Neuronal stem cell (in vitro differentiated cells): ENCODE results near the gene GAMT.

ENCODE experiments used
- DNase-seq: peaks from one replicate; pipeline ENCODE4 v3.0.0-alpha.2; 2013; ENCODE audit warnings: low spot score
- H2AFZ ChIP-seq: one replicate; pipeline ENCODE4 v1.6.1; 2013; ENCODE audit warnings: mild to moderate bottlenecking, low read length, inconsistent platforms
- H2AK5ac ChIP-seq: 2 replicates; pipeline ENCODE4 v1.6.1; 2013; ENCODE audit warnings: low read depth, mild to moderate bottlenecking, inconsistent platforms, low read length, moderate library complexity, mixed read lengths
- H2BK120ac ChIP-seq: 2 replicates; pipeline ENCODE4 v1.6.1; 2013; ENCODE audit warnings: low read depth, mild to moderate bottlenecking, inconsistent platforms, low read length, moderate library complexity, mixed read lengths
- H2BK12ac ChIP-seq: one replicate; pipeline ENCODE4 v1.6.1; 2013; ENCODE audit warnings: low read length, inconsistent platforms
- H2BK15ac ChIP-seq: 2 replicates; pipeline ENCODE4 v1.6.1; 2013; ENCODE audit warnings: mild to moderate bottlenecking, low read length, inconsistent platforms, mixed read lengths
- H2BK5ac ChIP-seq: one replicate; pipeline ENCODE4 v1.6.1; 2013; ENCODE audit warnings: inconsistent platforms, mild to moderate bottlenecking, low read length, moderate library complexity
- H3K14ac ChIP-seq: one replicate; pipeline ENCODE4 v1.6.1; 2013; ENCODE audit warnings: low read length, inconsistent platforms
- H3K18ac ChIP-seq: 2 replicates; pipeline ENCODE4 v1.6.1; 2013; ENCODE audit warnings: low read length, inconsistent platforms
- H3K23ac ChIP-seq: 2 replicates; pipeline ENCODE4 v1.6.1; 2013; ENCODE audit warnings: low read depth, mild to moderate bottlenecking, mixed read lengths, low read length, inconsistent platforms; ENCODE audit not compliant: poor library complexity
- H3K27ac ChIP-seq: replicated peaks from 3 replicates; pipeline ENCODE4 v1.5.1; 2013; ENCODE audit warnings: low read length, inconsistent platforms
- H3K27me3 ChIP-seq, 3 experiments: 2 replicates each; pipeline ENCODE4 v1.6.1; 2013; ENCODE audit warnings: low read length in 3 of 3, mild to moderate bottlenecking in 2 of 3, inconsistent platforms in 1 of 3, low read depth in 1 of 3, mixed read lengths in 1 of 3, moderate library complexity in 1 of 3; ENCODE audit not compliant: control insufficient read depth in 3 of 3, insufficient read depth in 3 of 3
- H3K36me3 ChIP-seq, 2 donors: replicated peaks in 1 of 2; 2 replicates each; pipeline ENCODE4 v1.6.1; 2013; ENCODE audit warnings: low read length in 2 of 2; ENCODE audit not compliant: control insufficient read depth in 2 of 2, insufficient read depth in 2 of 2
- H3K4ac ChIP-seq: 2 replicates; pipeline ENCODE4 v1.6.1; 2013; ENCODE audit warnings: inconsistent platforms, mild to moderate bottlenecking, low read length, moderate library complexity
- H3K4me1 ChIP-seq, 2 donors: 1 replicate in 1 of 2; 2 replicates in 1 of 2; pipeline ENCODE4 v1.6.1; 2013; ENCODE audit warnings: low read length in 2 of 2, low read depth in 1 of 2; ENCODE audit not compliant: control insufficient read depth in 2 of 2, insufficient read depth in 1 of 2
- H3K4me2 ChIP-seq: one replicate; pipeline ENCODE4 v1.6.1; 2013; ENCODE audit warnings: mild to moderate bottlenecking, low read length, inconsistent platforms; ENCODE audit not compliant: insufficient read depth, poor library complexity, severe bottlenecking
- H3K4me3 ChIP-seq, 2 donors: 2 replicates each; pipeline ENCODE4 v1.5.1; 2013; ENCODE audit warnings: low read length in 2 of 2, mild to moderate bottlenecking in 2 of 2, inconsistent platforms in 1 of 2, moderate library complexity in 1 of 2
- H3K79me1 ChIP-seq: one replicate; pipeline ENCODE4 v1.6.1; 2013; ENCODE audit warnings: low read depth, mild to moderate bottlenecking, inconsistent platforms, low read length, moderate library complexity
- H3K9ac ChIP-seq: one replicate; pipeline ENCODE4 v1.6.1; 2013; ENCODE audit warnings: mild to moderate bottlenecking, low read depth, low read length, inconsistent platforms; ENCODE audit not compliant: poor library complexity
- H3K9me3 ChIP-seq, 2 donors: replicated peaks in 1 of 2; 2 replicates each; pipeline versions ENCODE3 to v1.6.1; 2013; ENCODE audit warnings: low read length in 2 of 2, mild to moderate bottlenecking in 2 of 2, inconsistent platforms in 1 of 2, low read depth in 1 of 2, mixed read lengths in 1 of 2, moderate library complexity in 1 of 2; ENCODE audit not compliant: control insufficient read depth in 2 of 2, insufficient read depth in 1 of 2
- H4K8ac ChIP-seq: one replicate; pipeline ENCODE4 v1.6.1; 2013; ENCODE audit warnings: low read depth, mild to moderate bottlenecking, inconsistent platforms, low read length, moderate library complexity
- H4K91ac ChIP-seq: one replicate; pipeline ENCODE4 v1.6.1; 2013; ENCODE audit warnings: low read length, low read depth, mild to moderate bottlenecking, inconsistent platforms; ENCODE audit not compliant: poor library complexity
- WGBS, 2 donors: extraction: QIAGEN DNeasy Blood & Tissue Kit; methylation state at CpG; one replicate each; pipeline ENCODE4 v1.1.7; 2013; ENCODE audit warnings: missing lambda C conversion rate in 2 of 2, mixed read lengths in 1 of 2; ENCODE audit not compliant: insufficient read length in 2 of 2, insufficient replicate concordance in 1 of 2; ENCODE audit errors: extremely low coverage in 2 of 2; 5-methylcytosine and 5-hydroxymethylcytosine counted together

The GAMT gene

DNA sequence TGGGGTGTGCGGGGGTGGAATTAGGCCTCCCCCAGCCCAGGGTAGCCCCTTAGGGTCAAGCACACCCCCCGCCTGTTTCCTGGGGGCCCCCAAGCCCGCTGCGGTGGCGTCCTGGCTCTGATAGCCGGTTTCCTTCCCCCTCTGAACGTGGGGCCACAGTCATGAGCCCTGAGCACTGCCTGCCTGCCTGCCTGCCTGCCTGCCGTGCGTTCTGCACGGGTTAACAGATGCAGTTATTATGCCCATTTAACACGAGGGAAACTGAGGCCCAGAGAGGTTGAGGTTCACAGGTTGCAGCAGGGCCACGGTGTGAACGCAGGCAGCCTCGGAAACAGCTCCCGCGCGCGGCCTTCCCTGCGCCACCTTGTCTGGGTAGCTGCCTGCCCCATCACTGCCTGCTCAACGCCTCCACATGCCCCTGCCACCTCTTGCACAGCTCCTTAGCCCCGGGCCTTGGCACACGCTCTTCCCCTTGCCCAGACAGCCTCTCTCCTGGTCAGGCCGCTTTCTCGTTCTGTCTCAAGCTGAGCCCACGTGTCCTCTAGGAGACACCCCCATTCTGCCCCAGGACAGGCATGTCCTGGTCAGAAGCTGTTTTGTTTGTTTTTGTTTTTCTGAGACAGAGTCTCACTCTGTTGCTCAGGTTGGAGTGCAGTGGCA lies 1.2 kb upstream of the GAMT start:
- Histone ChIP-seq H3K79me1 (peaks cover 17% of the 10 kb centered on the region), H3K14ac (no peak overlapping the region), H2BK15ac (peak overlapping the region; percentile 98), H4K91ac (peak overlapping the region; percentile 74), H3K9ac (peak overlapping the region; percentile 2), H3K23ac (peak overlapping the region; percentile 87), H3K4me2 (no peak overlapping the region), H3K9me3 (no peaks in the 10 kb centered on the region), H2BK12ac (peak overlapping the region; percentile 96), H3K4me3 (peak overlapping the region; percentile 10 to 19), H4K8ac (no peak overlapping the region), H2BK120ac (no peak overlapping the region), H3K36me3 (peaks cover 4 to 14% of the 10 kb centered on the region in 2 donors), H3K27me3 (no peaks in the 10 kb centered on the region), H3K18ac (peak overlapping the region; percentile 6), H3K4ac (no peak overlapping the region), H3K27ac (no peak overlapping the region), H2BK5ac (no peak overlapping the region), H2AK5ac (peak overlapping the region; percentile 99), H2AFZ (peak overlapping the region; percentile 60), H3K4me1 (peaks cover 4 to 5% of the 10 kb centered on the region in 2 donors)
- no peak for DNase-seq
- no CpG with 5 or more reads among the region's 25 CpGs for WGBS, 2 donors

DNA sequence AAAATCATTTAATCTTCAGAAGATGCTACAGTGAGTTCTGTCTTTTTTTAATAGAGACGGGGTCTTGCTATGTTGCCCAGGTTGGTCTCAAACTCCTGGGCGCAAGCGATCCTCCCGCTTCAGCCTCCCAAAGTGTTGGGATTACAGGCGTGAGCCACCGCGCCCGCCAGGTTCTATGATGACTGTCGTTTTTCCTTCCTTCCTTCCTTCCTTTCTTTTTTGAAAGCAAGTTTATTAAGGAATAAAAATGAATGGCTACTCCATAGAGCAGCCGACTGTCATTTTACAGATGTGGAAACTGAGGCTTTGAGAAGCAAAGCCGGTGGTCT lies 511 bp upstream of the GAMT start:
- H3K4me3 ChIP-seq = peak overlapping the region; percentile 74 to 83
- no peaks in the 10 kb centered on the region for H3K27me3 ChIP-seq
- H3K27ac ChIP-seq = no peak overlapping the region
- no peak overlapping the region for H4K8ac ChIP-seq
- no peaks in the 10 kb centered on the region for H3K9me3 ChIP-seq
- peaks cover 4 to 17% of the 10 kb centered on the region in 2 donors for H3K36me3 ChIP-seq
- no CpG with 5 or more reads among the region's 11 CpGs for WGBS, 2 donors
- no peak overlapping the region for H3K23ac ChIP-seq
- no peak overlapping the region for H3K9ac ChIP-seq
- H3K18ac ChIP-seq = no peak overlapping the region
- H2AFZ ChIP-seq = peak overlapping the region; percentile 89
- H3K14ac ChIP-seq = no peak overlapping the region
- H2AK5ac ChIP-seq = no peak overlapping the region
- no peak overlapping the region for H2BK5ac ChIP-seq
- no peak overlapping the region for H2BK15ac ChIP-seq
- H4K91ac ChIP-seq = no peak overlapping the region
- no peak for DNase-seq
- H2BK12ac ChIP-seq = no peak overlapping the region
- no peak overlapping the region for H3K4ac ChIP-seq
- peak overlapping the region; percentile 89 for H3K4me2 ChIP-seq
- peaks cover 4 to 5% of the 10 kb centered on the region in 2 donors for H3K4me1 ChIP-seq
- H2BK120ac ChIP-seq = no peak overlapping the region
- H3K79me1 ChIP-seq = peaks cover 17% of the 10 kb centered on the region

DNA sequence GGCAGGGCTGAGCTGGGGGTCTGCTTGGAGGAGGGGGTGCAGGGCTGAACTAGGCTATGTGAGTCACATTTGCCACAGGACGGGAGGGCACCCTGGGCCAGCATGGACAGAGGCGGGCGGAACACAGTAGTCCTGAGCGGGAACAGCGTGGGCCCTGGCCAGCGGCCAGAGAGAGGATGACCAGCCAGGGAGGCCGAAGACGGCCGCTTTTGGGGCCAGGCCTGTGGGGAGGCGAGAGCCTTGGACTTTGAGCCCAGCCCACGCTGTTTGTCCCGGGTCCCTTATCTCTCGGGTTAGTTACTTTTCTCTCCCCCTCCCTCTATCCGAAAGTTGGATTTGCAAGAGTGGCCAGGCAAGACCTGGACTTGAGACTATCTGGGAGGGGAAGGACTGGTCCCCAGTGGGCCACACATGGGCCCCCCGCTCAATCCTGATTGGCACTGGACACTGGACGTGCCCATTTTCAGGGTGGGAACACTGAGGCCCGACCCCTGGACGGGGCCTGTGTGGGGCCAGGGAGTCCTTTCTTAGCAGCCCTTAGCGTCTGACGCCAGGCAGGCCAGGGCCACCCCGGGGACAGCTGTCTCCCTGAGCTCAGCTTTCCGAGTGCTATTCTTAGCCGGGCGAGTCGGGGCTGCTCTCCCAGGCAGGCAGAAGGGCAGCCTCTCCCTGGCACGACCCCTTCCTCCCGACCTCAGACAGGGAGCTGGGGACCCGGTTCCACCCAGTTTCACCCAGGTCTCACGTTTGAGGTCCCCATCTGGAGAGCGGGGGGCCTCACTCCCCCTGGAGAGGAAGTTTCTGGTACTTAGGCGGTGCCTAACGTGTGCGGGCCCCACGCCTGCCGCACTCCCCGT lies 833 bp downstream of the GAMT start:
- Histone ChIP-seq H3K18ac (peak overlapping the region; percentile 95), H3K79me1 (peaks cover 22% of the 10 kb centered on the region), H4K91ac (no peak overlapping the region), H3K14ac (peak overlapping the region; percentile 90), H2BK120ac (no peak overlapping the region), H3K4me3 (peak overlapping the region; percentile 74 to 94), H2BK12ac (no peak overlapping the region), H3K4me2 (peak overlapping the region; percentile 89), H2BK5ac (peak overlapping the region; percentile 75), H3K9ac (peak overlapping the region; percentile 96), H4K8ac (no peak overlapping the region), H3K23ac (peak overlapping the region; percentile 97), H2AFZ (peak overlapping the region; percentile 89), H3K27me3 (no peaks in the 10 kb centered on the region), H3K4me1 (peaks cover 3 to 4% of the 10 kb centered on the region in 2 donors), H2BK15ac (peak overlapping the region; percentile 88), H2AK5ac (peak overlapping the region; percentile 99), H3K4ac (peak overlapping the region; percentile 84), H3K36me3 (peaks cover 4 to 17% of the 10 kb centered on the region in 2 donors), H3K27ac (no peak overlapping the region), H3K9me3 (no peaks in the 10 kb centered on the region)
- no CpG with 5 or more reads among the region's 36 CpGs for WGBS, 2 donors
- DNase-seq = no peak

DNA sequence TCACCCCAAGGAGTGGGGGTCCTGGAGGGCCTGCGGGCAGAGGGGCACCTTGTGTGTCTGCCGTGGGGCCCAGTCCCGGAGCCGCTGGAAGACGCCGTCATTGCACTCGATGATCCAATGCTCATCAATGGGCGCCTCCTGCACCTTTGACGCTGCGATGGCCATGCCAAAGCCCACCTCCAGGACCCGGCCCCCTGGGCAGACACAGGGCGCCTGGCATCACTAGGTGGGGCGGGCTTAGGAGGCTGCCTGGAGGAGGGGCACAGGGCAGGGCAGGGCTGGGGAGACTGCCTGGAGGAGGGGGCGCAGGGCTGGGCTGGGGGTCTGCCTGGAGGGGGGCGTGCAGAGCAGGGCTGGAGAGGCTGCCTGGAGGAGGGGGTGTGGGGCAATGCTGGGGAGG lies 1.6 kb downstream of the GAMT start:
- H3K14ac ChIP-seq = no peak overlapping the region
- H3K4me2 ChIP-seq = no peak overlapping the region
- no peak overlapping the region for H3K18ac ChIP-seq
- peaks cover 22% of the 10 kb centered on the region for H3K79me1 ChIP-seq
- H3K9ac ChIP-seq = no peak overlapping the region
- no peak overlapping the region for H4K8ac ChIP-seq
- H3K27me3 ChIP-seq = no peaks in the 10 kb centered on the region
- peaks cover 4 to 17% of the 10 kb centered on the region in 2 donors for H3K36me3 ChIP-seq
- H3K4me3 ChIP-seq = no peak overlapping the region
- H3K9me3 ChIP-seq = no peaks in the 10 kb centered on the region
- no peak overlapping the region for H3K4ac ChIP-seq
- no peak overlapping the region for H2AK5ac ChIP-seq
- no peak for DNase-seq
- H2BK12ac ChIP-seq = no peak overlapping the region
- H2AFZ ChIP-seq = no peak overlapping the region
- H2BK15ac ChIP-seq = no peak overlapping the region
- H3K27ac ChIP-seq = no peak overlapping the region
- WGBS, 2 donors = no CpG with 5 or more reads among the region's 15 CpGs
- no peak overlapping the region for H2BK120ac ChIP-seq
- H4K91ac ChIP-seq = no peak overlapping the region
- H3K23ac ChIP-seq = no peak overlapping the region
- H3K4me1 ChIP-seq = peaks cover 3 to 4% of the 10 kb centered on the region in 2 donors
- H2BK5ac ChIP-seq = no peak overlapping the region
